Kidney epithelial cell (primary cell): ENCODE data around the gene ALDH16A1. TPM values are rescaled to one million over a fixed set of nuclear protein-coding genes. Genes with fewer than 3 reads are reported as not detected.

Source experiments
- DNase-seq: peaks from one replicate; pipeline ENCODE4 v3.0.0-alpha.2; 2010; ENCODE audit warnings: low read depth
- H3K27me3 ChIP-seq: 2 replicates; pipeline ENCODE4 v1.6.0; 2011; ENCODE audit warnings: low read length; ENCODE audit not compliant: control insufficient read depth, insufficient read depth
- H3K36me3 ChIP-seq: 2 replicates; pipeline ENCODE4 v1.5.1; 2011; ENCODE audit warnings: low read length; ENCODE audit not compliant: control insufficient read depth, insufficient read depth
- H3K4me3 ChIP-seq: 2 replicates; pipeline ENCODE4 v1.5.1; 2011; ENCODE audit warnings: low read depth, mild to moderate bottlenecking, control low read depth, low read length
- CTCF ChIP-seq: IDR thresholded peaks from 2 replicates; pipeline ENCODE4 v1.5.1; 2011; ENCODE audit warnings: mild to moderate bottlenecking, moderate library complexity, low read length, control low read depth, inconsistent platforms; ENCODE audit not compliant: insufficient read depth, poor library complexity, severe bottlenecking
- total RNA-seq: library from RNA; depleted of rRNA; stranded (reverse); fragments of >200 nt; gene quantifications from 2 replicates; pipeline ENCODE4 v1.2.3, GENCODE V29; 2015

Gene ALDH16A1
- total RNA-seq: 21.8 and 32.9 TPM in 2 replicates

- no peaks in the 10 kb centered on the region for H3K36me3 ChIP-seq
- peak; percentile 84 for DNase-seq
- TF ChIP-seq CTCF: no peak
- peak within 1 kb of the TSS; percentile 83 for H3K4me3 ChIP-seq
- no peaks in the 10 kb centered on the region for H3K27me3 ChIP-seq
Measured at GRCh38 chr19:49453013-49453756, at the start of gene ALDH16A1. TSS of gene ALDH16A1 (plus strand) at chr19:49453225. CDS start at chr19:49453332, 107 bp downstream.

GRCh38 chr19:49403404-49404187 is 49.4 kb upstream of the ALDH16A1 start:
- no peak for TF ChIP-seq CTCF
- no peak for DNase-seq

DNA sequence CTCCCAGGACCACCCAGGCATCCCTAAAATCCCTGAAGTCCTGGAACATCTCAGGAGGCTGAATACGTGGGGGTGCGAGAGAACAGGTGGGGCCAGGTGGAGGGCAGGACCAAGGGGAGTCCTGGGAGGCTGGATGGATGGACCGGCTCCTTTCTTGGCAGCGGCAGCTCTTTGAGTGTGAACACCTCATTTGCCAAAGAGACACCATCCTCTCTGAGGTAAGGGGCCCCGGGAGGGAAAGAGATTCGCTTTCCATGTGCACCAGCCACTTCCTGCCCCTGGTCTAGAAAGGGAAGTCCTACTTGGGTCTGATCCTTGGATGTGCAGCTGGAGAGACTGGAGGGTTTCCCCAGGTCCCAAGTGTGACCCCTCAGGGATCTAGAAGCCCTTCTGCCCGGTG is 45.9 kb upstream of the ALDH16A1 start:
- no peak for TF ChIP-seq CTCF
- no peaks in the 10 kb centered on the region for H3K27me3 ChIP-seq
- DNase-seq: no peak
- no peak overlapping the region for H3K4me3 ChIP-seq
- H3K36me3 ChIP-seq: no peaks in the 10 kb centered on the region

More at GRCh38 chr19:49403404-49404187, 49.4 kb upstream of the ALDH16A1 start:
- no peaks in the 10 kb centered on the region for H3K36me3 ChIP-seq
- no peak overlapping the region for H3K4me3 ChIP-seq
- no peaks in the 10 kb centered on the region for H3K27me3 ChIP-seq

DNA sequence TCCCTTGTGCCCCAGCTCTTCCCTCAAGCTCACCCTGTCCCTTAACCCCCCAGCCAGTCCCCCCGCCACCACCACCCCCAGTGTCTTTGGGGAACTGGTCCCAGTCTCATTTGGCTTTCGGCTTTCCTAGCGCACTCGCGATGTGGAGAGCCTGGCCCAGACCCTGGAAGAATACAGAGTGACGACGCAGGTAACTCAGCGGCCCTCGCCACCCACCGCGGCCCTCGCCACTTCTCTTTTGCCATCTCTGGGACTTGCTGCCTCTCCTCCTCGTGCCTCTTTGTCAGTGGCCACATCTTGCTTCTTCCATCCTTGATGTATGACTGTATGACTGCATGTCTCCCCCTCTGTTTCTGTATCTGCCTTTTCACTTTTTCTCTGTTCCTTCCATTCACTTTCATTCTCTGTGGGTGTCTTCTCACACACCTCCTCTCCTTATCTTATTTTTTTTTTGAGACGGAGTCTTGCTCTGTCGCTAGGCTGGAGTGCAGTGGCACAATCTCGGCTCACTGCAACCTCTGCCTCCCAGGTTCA is 45.5 kb upstream of the ALDH16A1 start:
- no peaks in the 10 kb centered on the region for H3K27me3 ChIP-seq
- no peak overlapping the region for H3K4me3 ChIP-seq
- no peak for TF ChIP-seq CTCF
- no peaks in the 10 kb centered on the region for H3K36me3 ChIP-seq
- DNase-seq: no peak

DNA sequence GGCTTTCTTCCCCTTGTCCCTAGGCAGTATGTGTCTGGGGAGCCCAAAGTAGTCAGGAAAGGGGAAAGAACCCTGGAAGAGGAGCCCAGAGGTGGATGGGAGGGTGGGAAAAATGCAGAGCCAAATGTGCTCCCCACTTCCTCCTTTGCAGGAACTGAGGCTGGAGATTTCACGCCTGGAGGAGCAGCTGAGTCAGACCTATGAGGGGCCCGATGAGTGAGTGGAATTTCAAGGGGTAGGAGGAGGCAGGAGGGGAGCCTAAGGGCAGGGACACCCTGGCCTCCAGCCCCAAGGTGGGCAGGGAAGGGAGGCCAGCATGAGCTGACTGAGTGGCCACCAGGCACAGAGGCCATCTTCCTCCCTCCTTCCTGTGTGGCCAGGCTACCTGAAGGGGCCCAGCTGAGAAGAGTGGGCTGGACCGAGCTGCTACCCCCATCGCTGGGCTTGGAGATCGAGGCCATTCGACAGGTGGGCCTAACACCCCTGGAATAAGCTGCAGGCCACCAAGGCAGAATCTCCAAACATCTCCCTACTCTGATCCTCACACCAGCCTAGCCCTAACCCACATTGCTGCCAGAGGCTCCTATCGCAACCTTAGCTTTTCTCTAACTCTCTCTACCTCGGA is 44.1 kb upstream of the ALDH16A1 start:
- H3K27me3 ChIP-seq: no peaks in the 10 kb centered on the region
- no peak overlapping the region for H3K4me3 ChIP-seq
- H3K36me3 ChIP-seq: no peaks in the 10 kb centered on the region
- peak; percentile 16 for DNase-seq
- no peak for TF ChIP-seq CTCF
